LNCaP clone FGC (cell line): ENCODE measurements around the gene ZNF280B.
"Not testable (repeated sequence)": the region's sequence is repeated elsewhere in the genome, so short reads cannot be mapped to it uniquely, and the experiment has no call there.

Experiments used
- DNase-seq: peaks from one replicate; pipeline ENCODE4 v3.0.0-alpha.2; 2011; ENCODE audit warnings: low read depth
- H3K4me3 ChIP-seq: 2 replicates; pipeline ENCODE4 v1.5.1; 2011; ENCODE audit warnings: mild to moderate bottlenecking, low read depth, low read length, control low read depth
- CTCF ChIP-seq: IDR thresholded peaks from 2 replicates; pipeline ENCODE4 v1.5.1; 2012; ENCODE audit warnings: mild to moderate bottlenecking; ENCODE audit not compliant: control insufficient read depth, insufficient read depth; ENCODE audit errors: extremely low read depth

The ZNF280B gene

GRCh38 chr22:22507743-22508273, 734 bp downstream of the ZNF280B start:
- DNase-seq: no peak
- H3K4me3 ChIP-seq: peak overlapping the region; percentile 89
- no peak for TF ChIP-seq CTCF

- no peak overlapping the region for H3K4me3 ChIP-seq
- TF ChIP-seq CTCF: no peak
- DNase-seq: no peak
Observed at GRCh38 chr22:22506736-22507135, 1.8 kb downstream of the ZNF280B start.

GRCh38 chr22:22498267-22498666, 10.3 kb downstream of the ZNF280B start:
- H3K4me3 ChIP-seq: no peak overlapping the region
- DNase-seq: no peak
- TF ChIP-seq CTCF: no peak

GRCh38 chr22:22491589-22491988, 17.0 kb downstream of the ZNF280B start:
- DNase-seq, H3K4me3 ChIP-seq: not testable (repeated sequence)

- no peak for TF ChIP-seq CTCF
- H3K4me3 ChIP-seq: no peak overlapping the region
- DNase-seq: no peak
Observed at GRCh38 chr22:22488736-22489135, 19.8 kb downstream of the ZNF280B start.

- no peak for DNase-seq
- TF ChIP-seq CTCF: no peak
- no peak overlapping the region for H3K4me3 ChIP-seq
Observed at GRCh38 chr22:22487869-22488597, 20.5 kb downstream of the ZNF280B start.

GRCh38 chr22:22487059-22487458, 21.5 kb downstream of the ZNF280B start:
- TF ChIP-seq CTCF: no peak
- DNase-seq: no peak
- no peak overlapping the region for H3K4me3 ChIP-seq
